OCI-LY7 (cell line): Measurements from ENCODE around the gene KCNK4. TPM values are rescaled to one million over a fixed set of nuclear protein-coding genes. Genes with fewer than 3 reads are reported as not detected.

Experiments used
- BruUV-seq: library from RNA; stranded (reverse); fragments of 400-500 nt; replicated peaks from 2 replicates; lab custom pipeline; 2021; lab: Mats Ljungman, UMichigan
- CTCF ChIA-PET: fragments of 300-600 bp; sonication (Branson Sonifier 250); formaldehyde crosslinking; loops from one replicate; lab custom pipeline; 2022; ENCODE audit warnings: antibody characterized with exemption; ENCODE audit not compliant: unreplicated experiment; lab: Charles Lee
- POLR2A ChIA-PET: fragments of 300-600 bp; sonication (Branson Sonifier 250); formaldehyde crosslinking; loops from one replicate; lab custom pipeline; 2022; ENCODE audit warnings: antibody characterized with exemption; lab: Charles Lee
- DNase-seq: peaks from one replicate; pipeline ENCODE4 v3.0.0-alpha.2; 2015; ENCODE audit warnings: low spot score
- H2AFZ ChIP-seq: fragments of 200-600 bp; sonication (generic), shearing (Covaris generic); 2 replicates; pipeline ENCODE4 v1.6.1; 2014; ENCODE audit warnings: mild to moderate bottlenecking, antibody characterized with exemption, low read length, moderate library complexity
- H3K27ac ChIP-seq: fragments of 200-600 bp; sonication (generic); 2 replicates; pipeline ENCODE4 v1.5.1; 2014; ENCODE audit warnings: mixed run types, low read depth, mild to moderate bottlenecking, moderate library complexity, low read length, inconsistent platforms; ENCODE audit not compliant: poor library complexity, severe bottlenecking
- H3K36me3 ChIP-seq: fragments of 200-600 bp; sonication (generic); 2 replicates; pipeline ENCODE4 v1.6.1; 2014; ENCODE audit warnings: mild to moderate bottlenecking, antibody characterized with exemption, low read length, moderate library complexity, mixed read lengths; ENCODE audit not compliant: insufficient read depth
- H3K4me1 ChIP-seq: fragments of 200-600 bp; sonication (generic); 2 replicates; pipeline ENCODE4 v1.5.1; 2014; ENCODE audit warnings: mild to moderate bottlenecking, low read length; ENCODE audit not compliant: insufficient read depth, poor library complexity, severe bottlenecking
- H3K4me2 ChIP-seq: fragments of 200-600 bp; sonication (generic); 2 replicates; pipeline ENCODE4 v1.6.1; 2014; ENCODE audit warnings: mild to moderate bottlenecking, low read length
- H3K4me3 ChIP-seq: fragments of 200-600 bp; sonication (generic); 2 replicates; pipeline ENCODE4 v1.5.1; 2014; ENCODE audit warnings: mild to moderate bottlenecking, low read depth, low read length; ENCODE audit not compliant: poor library complexity, severe bottlenecking
- H3K79me2 ChIP-seq: fragments of 200-600 bp; sonication (generic); 2 replicates; pipeline ENCODE4 v1.6.1; 2016; ENCODE audit warnings: low read depth, mild to moderate bottlenecking, low read length, moderate library complexity, mixed read lengths; ENCODE audit not compliant: insufficient read depth
- H3K9me2 ChIP-seq: fragments of 200-600 bp; sonication (generic); 2 replicates; pipeline ENCODE4 v1.6.1; 2016; ENCODE audit warnings: mild to moderate bottlenecking, low read length, mixed read lengths; ENCODE audit not compliant: insufficient read depth
- H3K9me3 ChIP-seq: fragments of 200-600 bp; sonication (generic); 2 replicates; pipeline ENCODE4 v1.6.1; 2014; ENCODE audit warnings: mild to moderate bottlenecking, mixed run types, low read length, mixed read lengths
- H4K20me1 ChIP-seq: fragments of 200-600 bp; sonication (generic); 2 replicates; pipeline ENCODE4 v1.6.1; 2014; ENCODE audit warnings: mild to moderate bottlenecking, antibody characterized with exemption, low read length, moderate library complexity, mixed read lengths; ENCODE audit not compliant: insufficient read depth
- CTCF ChIP-seq: fragments of 200-600 bp; sonication (generic); conservative IDR thresholded peaks from 2 replicates; pipeline ENCODE4 v1.5.1; 2014; ENCODE audit warnings: mild to moderate bottlenecking, antibody characterized with exemption, low read length, moderate library complexity, mixed read lengths
- EZH2phosphoT487 ChIP-seq: fragments of 200-600 bp; sonication (generic); IDR thresholded peaks from 2 replicates; pipeline ENCODE4 v1.6.1; 2018; ENCODE audit warnings: low read depth, borderline replicate concordance, mild to moderate bottlenecking, mixed run types, antibody characterized with exemption, low read length, moderate library complexity, mixed read lengths
- intact Hi-C: fragments of 100-400 bp; cut with micrococcal nuclease; formaldehyde crosslinking; loops from one replicate; pipeline ENCODE4 v1.10.0; 2022; ENCODE audit not compliant: unreplicated experiment
- total RNA-seq, 2 experiments: library from RNA; depleted of rRNA in 1 of 2; stranded (reverse); fragments of >200 nt in 1 of 2; shearing (Covaris generic) in 1 of 2; gene quantifications; 2 replicates each; pipeline ENCODE4 v1.2.3, GENCODE V29; 2014 to 2022

Gene KCNK4
- total RNA-seq, 2 experiments from 2014 or later = 0.80 to 0.95 TPM

- Histone ChIP-seq H3K79me2 (peaks cover 9% of the 10 kb centered on the region; the same call in 1 of the 2 replicates), H3K4me1 (peaks cover 9% of the 10 kb centered on the region), H3K36me3 (peaks cover 13% of the 10 kb centered on the region; the same call in 1 of the 2 replicates), H3K4me2 (no peak overlapping the region), H2AFZ (no peak overlapping the region), H3K9me3 (no peaks in the 10 kb centered on the region), H3K27ac (no peak overlapping the region), H4K20me1 (no peaks in the 10 kb centered on the region), H3K4me3 (no peak overlapping the region), H3K9me2 (no peaks in the 10 kb centered on the region)
- DNase-seq = no peak
- ChIA-PET CTCF (no interaction called here), POLR2A (no interaction called here)
- intact Hi-C loops = no loop called here
- TF ChIP-seq CTCF (no peak), EZH2phosphoT487 (no peak)
- no TSS peak for BruUV-seq
Observed at GRCh38 chr11:64276653-64277431, 14.3 kb upstream of the KCNK4 start.

- no peak overlapping the region for H3K27ac ChIP-seq
- no peaks in the 10 kb centered on the region for H3K4me1 ChIP-seq
- H4K20me1 ChIP-seq = no peaks in the 10 kb centered on the region
- no peak for TF ChIP-seq CTCF
- no peak for TF ChIP-seq EZH2phosphoT487
- no peak overlapping the region for H3K4me3 ChIP-seq
- POLR2A ChIA-PET = no interaction called here
- intact Hi-C loops = no loop called here
- CTCF ChIA-PET = no interaction called here
- H3K79me2 ChIP-seq = no peaks in the 10 kb centered on the region
- H3K4me2 ChIP-seq = no peak overlapping the region
- no peaks in the 10 kb centered on the region for H3K9me2 ChIP-seq
- DNase-seq = no peak
- no peak overlapping the region for H2AFZ ChIP-seq
- H3K36me3 ChIP-seq = peaks cover 18% of the 10 kb centered on the region
- no peaks in the 10 kb centered on the region for H3K9me3 ChIP-seq
- no TSS peak for BruUV-seq
Observed at GRCh38 chr11:64278576-64279190, 12.4 kb upstream of the KCNK4 start.
